PC-9 (cell line): ENCODE data around the gene PRKCA. TPM values are rescaled to one million over a fixed set of nuclear protein-coding genes. Genes with fewer than 3 reads are reported as not detected.
"Not testable (repeated sequence)": the region's sequence is repeated elsewhere in the genome, so short reads cannot be mapped to it uniquely, and the experiment has no call there.

ENCODE experiments used
- BruUV-seq: library from RNA; stranded (reverse); fragments of 400-500 nt; replicated peaks from 2 replicates; lab custom pipeline; 2021; lab: Mats Ljungman, UMichigan
- CTCF ChIA-PET: fragments of 300-600 bp; sonication (Branson Sonifier 250); formaldehyde crosslinking; loops from one replicate; lab custom pipeline; 2022; ENCODE audit warnings: antibody characterized with exemption; lab: Charles Lee
- POLR2A ChIA-PET: fragments of 300-600 bp; sonication (Branson Sonifier 250); formaldehyde crosslinking; loops from one replicate; lab custom pipeline; 2022; ENCODE audit warnings: antibody characterized with exemption; ENCODE audit not compliant: unreplicated experiment; lab: Charles Lee
- DNase-seq, 2 experiments: peaks; one replicate each; pipeline versions ENCODE4 v3.0.0 to v3.0.0-alpha.2; 2015 to 2022; ENCODE audit warnings: mixed read lengths in 1 of 2
- H2AFZ ChIP-seq: fragments of 200-600 bp; sonication (generic); 2 replicates; pipeline ENCODE4 v1.8.1; 2017; ENCODE audit warnings: antibody characterized with exemption
- H3F3A ChIP-seq: fragments of 200-600 bp; sonication (generic); 2 replicates; pipeline ENCODE4 v1.8.1; 2017; ENCODE audit warnings: antibody characterized with exemption, mild to moderate bottlenecking, low read depth; ENCODE audit not compliant: insufficient read depth
- H3K27ac ChIP-seq: fragments of 200-600 bp; sonication (generic); 2 replicates; pipeline ENCODE4 v1.6.1; 2016; ENCODE audit warnings: mixed run types
- H3K27me3 ChIP-seq: fragments of 200-600 bp; sonication (generic); 2 replicates; pipeline ENCODE4 v1.6.1; 2016; ENCODE audit warnings: low read depth, mixed run types; ENCODE audit not compliant: insufficient read depth
- H3K36me3 ChIP-seq: fragments of 200-600 bp; sonication (generic); 2 replicates; pipeline ENCODE4 v1.6.1; 2016; ENCODE audit warnings: low read depth, mixed run types
- H3K4me1 ChIP-seq: fragments of 200-600 bp; sonication (generic); replicated peaks from 2 replicates; pipeline ENCODE4 v1.6.1; 2016; ENCODE audit warnings: mixed run types; ENCODE audit not compliant: insufficient read depth
- H3K4me2 ChIP-seq: fragments of 200-600 bp; sonication (generic); 2 replicates; pipeline ENCODE4 v1.6.1; 2017; ENCODE audit warnings: mixed run types
- H3K4me3 ChIP-seq: fragments of 200-600 bp; sonication (generic); 2 replicates; pipeline ENCODE4 v1.6.1; 2016; ENCODE audit warnings: mixed run types
- H3K79me2 ChIP-seq: fragments of 200-600 bp; sonication (generic); 2 replicates; pipeline ENCODE4 v1.6.1; 2017; ENCODE audit warnings: low read depth, mixed run types
- H3K9me2 ChIP-seq: fragments of 200-600 bp; sonication (generic); 2 replicates; pipeline ENCODE4 v1.8.1; 2017; ENCODE audit warnings: mild to moderate bottlenecking; ENCODE audit not compliant: insufficient read depth
- H3K9me3 ChIP-seq: fragments of 200-600 bp; sonication (generic); 2 replicates; pipeline ENCODE4 v1.8.1; 2016; ENCODE audit warnings: low read depth; ENCODE audit not compliant: insufficient read depth
- H4K20me1 ChIP-seq: fragments of 200-600 bp; sonication (generic); 2 replicates; pipeline ENCODE4 v1.8.1; 2017; ENCODE audit not compliant: insufficient read depth
- CTCF ChIP-seq: fragments of 200-600 bp; sonication (generic); conservative IDR thresholded peaks from 2 replicates; pipeline ENCODE4 v1.6.1; 2017; ENCODE audit warnings: mixed run types, antibody characterized with exemption, mild to moderate bottlenecking, moderate library complexity
- EZH2 ChIP-seq: fragments of 200-600 bp; sonication (generic); IDR thresholded peaks from 2 replicates; pipeline ENCODE4 v1.8.0; 2017; ENCODE audit warnings: antibody characterized with exemption, low read depth
- intact Hi-C: fragments of 100-400 bp; cut with micrococcal nuclease; formaldehyde crosslinking; loops from one replicate; pipeline ENCODE4 v1.10.0; 2022; ENCODE audit not compliant: unreplicated experiment
- total RNA-seq: library from RNA; stranded (reverse); gene quantifications from 2 replicates; pipeline ENCODE4 v1.2.3, GENCODE V29; 2021

Gene PRKCA
- total RNA-seq, 1 experiment from 2014 or later = 23.1 TPM

GRCh38 chr17:66359351-66359750 is 56.9 kb downstream of the PRKCA start:
- peaks cover 78% of the 10 kb centered on the region for H3K79me2 ChIP-seq
- H3K4me2 ChIP-seq = no peak overlapping the region
- peaks cover 16% of the 10 kb centered on the region; the same call in 1 of the 2 replicates for H3F3A ChIP-seq
- H3K4me1 ChIP-seq = no peaks in the 10 kb centered on the region
- intact Hi-C loops = no loop called here
- ChIA-PET POLR2A (interaction anchor here (0.6 kb wide), 1 partner anchor 249 kb away, joined by 4 read pairs; no protein-coding TSS in a partner anchor), CTCF (no interaction called here)
- no peaks in the 10 kb centered on the region for H4K20me1 ChIP-seq
- TF ChIP-seq CTCF (no peak), EZH2 (no peak)
- no peaks in the 10 kb centered on the region for H3K36me3 ChIP-seq
- no peaks in the 10 kb centered on the region for H3K9me3 ChIP-seq
- no peaks in the 10 kb centered on the region for H3K9me2 ChIP-seq
- no peaks in the 10 kb centered on the region for H3K27me3 ChIP-seq
- no TSS peak for BruUV-seq
- no peak overlapping the region for H2AFZ ChIP-seq
- DNase-seq = no peak
- no peak overlapping the region for H3K4me3 ChIP-seq
- H3K27ac ChIP-seq = no peak overlapping the region

- H3K27me3 ChIP-seq, H2AFZ ChIP-seq, H3K4me3 ChIP-seq, H3K4me2 ChIP-seq, H3F3A ChIP-seq, H3K27ac ChIP-seq, H3K4me1 ChIP-seq, H3K9me2 ChIP-seq, H3K9me3 ChIP-seq, BruUV-seq, H4K20me1 ChIP-seq, H3K36me3 ChIP-seq, DNase-seq, intact Hi-C loops, POLR2A ChIA-PET: not testable (repeated sequence)
- CTCF ChIA-PET = interaction anchor here (0.7 kb wide), 1 partner anchor 233 kb away, joined by 4 read pairs; no protein-coding TSS in a partner anchor
- H3K79me2 ChIP-seq = peaks cover 66% of the 10 kb centered on the region
Observed at GRCh38 chr17:66360961-66361565, 58.6 kb downstream of the PRKCA start.

GRCh38 chr17:66364508-66364907 is 62.1 kb downstream of the PRKCA start:
- Histone ChIP-seq H2AFZ (no peak overlapping the region), H3K4me2 (no peak overlapping the region), H3K27ac (no peak overlapping the region), H4K20me1 (no peaks in the 10 kb centered on the region), H3K79me2 (peaks cover 39% of the 10 kb centered on the region), H3K27me3 (no peaks in the 10 kb centered on the region), H3K36me3 (no peaks in the 10 kb centered on the region), H3K9me2 (no peaks in the 10 kb centered on the region), H3K4me3 (no peak overlapping the region), H3F3A (peaks cover 10% of the 10 kb centered on the region; the same call in 1 of the 2 replicates), H3K4me1 (no peaks in the 10 kb centered on the region), H3K9me3 (no peaks in the 10 kb centered on the region)
- no peak for TF ChIP-seq CTCF
- TF ChIP-seq EZH2 = no peak
- BruUV-seq = no TSS peak
- no peak for DNase-seq
- ChIA-PET CTCF (no interaction called here), POLR2A (no interaction called here)
- intact Hi-C loops = no loop called here
